ENCODE data around the gene EFCAB5. TPM values are rescaled to one million over a fixed set of nuclear protein-coding genes. Genes with fewer than 3 reads are reported as not detected.
"Not testable (repeated sequence)": the region's sequence is repeated elsewhere in the genome, so short reads cannot be mapped to it uniquely, and the experiment has no call there.

The EFCAB5 gene
- not detected for total RNA-seq

DNA sequence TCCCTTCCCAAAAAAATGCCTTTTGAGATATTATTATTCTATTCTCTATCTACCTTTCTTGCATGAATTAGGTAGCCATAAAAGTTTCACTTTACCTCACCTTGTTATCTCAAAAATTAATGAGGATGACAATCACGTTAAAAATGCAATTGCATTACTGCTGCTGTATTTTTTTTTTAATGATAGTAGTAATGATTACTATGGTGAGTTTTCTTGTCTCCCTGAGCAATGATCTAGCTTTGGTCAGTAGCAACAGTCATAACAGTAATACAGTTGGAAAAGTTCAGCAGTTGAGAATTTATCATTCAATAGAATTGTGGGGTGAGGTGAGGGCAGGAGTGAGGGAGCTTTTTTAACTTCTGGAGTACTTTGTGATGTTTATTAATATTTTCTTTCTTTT lies at the start of gene EFCAB5:
EFCAB5 (plus strand) TSS at position 301 of the 400 bp plus-strand sequence. CDS start 163 bp downstream, outside the sequence.
- DNase-seq (ENCODE audit: low spot score) (no peak), ATAC-seq (no peak)

DNA sequence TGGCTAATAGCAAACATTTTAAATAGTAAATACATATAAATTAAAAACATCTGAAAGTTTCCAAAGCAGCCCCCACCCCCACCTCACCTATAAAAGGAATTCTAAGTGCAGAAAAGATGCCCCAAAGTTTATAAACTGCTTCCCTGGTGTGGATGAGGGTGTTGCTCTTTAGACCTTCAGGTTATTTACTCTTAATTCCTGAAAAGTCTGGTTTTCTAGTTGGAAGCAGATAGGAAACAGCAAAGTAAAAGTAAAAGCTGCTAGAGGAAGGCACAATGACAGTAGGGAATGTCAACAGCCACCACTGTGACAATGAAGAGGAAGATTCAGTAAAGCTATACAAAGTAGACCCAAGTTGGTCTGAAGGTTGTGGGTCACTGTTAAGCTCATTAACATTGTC lies 49.2 kb upstream of the EFCAB5 start:
- ATAC-seq (no peak), DNase-seq (ENCODE audit: low spot score) (no peak)

GRCh38 chr17:29897136-29897535 lies 44.3 kb upstream of the EFCAB5 start:
- DNase-seq (ENCODE audit: low spot score); ATAC-seq: not testable (repeated sequence)

DNA sequence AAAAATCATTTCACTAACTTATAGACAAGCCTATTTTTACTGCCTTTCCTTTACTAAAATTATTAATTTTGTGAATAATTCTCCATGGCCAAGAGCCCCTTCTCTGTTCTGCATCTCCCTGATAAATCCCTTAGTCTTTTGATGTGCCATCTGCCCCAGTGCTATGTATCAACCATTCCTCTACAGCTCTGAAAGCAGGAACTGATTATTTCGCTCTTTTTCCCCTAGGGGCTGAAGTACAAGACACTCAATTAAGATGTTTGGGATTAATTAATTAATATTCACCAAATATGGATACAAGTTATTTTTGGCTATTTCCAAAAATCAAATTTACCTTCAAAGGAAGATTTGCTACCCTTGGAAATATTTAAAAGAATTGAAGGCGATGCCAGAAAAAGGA lies 38.0 kb upstream of the EFCAB5 start:
- no peak for ATAC-seq
- DNase-seq (ENCODE audit: low spot score): no peak

DNA sequence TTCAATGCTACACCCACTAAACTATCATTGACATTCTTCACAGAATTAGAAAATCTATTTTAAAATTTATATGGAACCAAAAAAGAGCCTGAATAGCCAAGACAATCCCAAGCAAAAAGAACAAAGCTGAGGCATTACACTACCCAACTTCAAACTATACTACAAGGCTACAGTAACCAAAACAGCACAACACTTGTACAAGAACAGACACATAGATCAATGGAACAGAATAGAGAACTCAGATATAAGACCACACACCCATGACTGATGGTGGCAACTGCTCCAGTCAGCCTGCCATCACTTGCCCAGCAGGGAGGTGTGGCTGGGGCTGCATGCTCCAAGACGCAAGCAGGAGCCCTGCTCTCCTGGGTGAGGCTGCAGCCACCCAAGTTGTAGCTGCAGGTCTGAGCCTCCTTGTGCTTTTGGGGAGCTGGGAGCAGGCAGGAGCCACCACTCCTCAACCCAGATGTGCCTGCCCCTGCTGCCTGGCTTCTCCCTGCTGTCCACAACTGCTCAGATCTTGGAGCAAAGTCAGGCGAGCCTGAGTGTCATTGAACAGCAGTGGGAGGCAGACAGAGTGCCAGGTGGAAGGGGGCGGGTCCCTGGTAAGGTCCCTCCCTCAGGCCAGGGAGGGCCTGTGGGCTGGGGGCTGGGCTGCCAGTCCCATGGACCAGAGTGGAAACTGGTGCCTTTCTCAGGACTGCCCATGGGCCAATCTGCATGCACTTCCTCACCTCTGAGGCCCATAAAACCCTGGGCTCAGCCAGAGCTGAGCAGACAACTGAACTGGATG lies 36.2 kb upstream of the EFCAB5 start:
- DNase-seq (ENCODE audit: low spot score) (no peak), ATAC-seq (no peak)

DNA sequence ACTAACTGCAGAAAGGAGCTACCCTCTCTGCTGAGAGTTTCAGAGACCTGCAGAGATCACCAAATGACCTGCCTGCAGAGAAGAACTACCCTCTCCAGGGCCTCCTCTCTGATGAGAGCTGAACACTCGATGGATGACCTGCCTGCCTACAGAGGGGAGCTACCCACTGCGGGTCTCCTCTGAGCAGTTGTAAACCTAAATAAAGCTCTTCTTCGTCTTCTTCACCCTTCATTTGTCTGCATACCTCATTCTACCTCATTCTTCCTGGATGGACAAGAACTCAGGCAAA lies 35.6 kb upstream of the EFCAB5 start:
- ATAC-seq (no peak), DNase-seq (ENCODE audit: low spot score) (no peak)

DNA sequence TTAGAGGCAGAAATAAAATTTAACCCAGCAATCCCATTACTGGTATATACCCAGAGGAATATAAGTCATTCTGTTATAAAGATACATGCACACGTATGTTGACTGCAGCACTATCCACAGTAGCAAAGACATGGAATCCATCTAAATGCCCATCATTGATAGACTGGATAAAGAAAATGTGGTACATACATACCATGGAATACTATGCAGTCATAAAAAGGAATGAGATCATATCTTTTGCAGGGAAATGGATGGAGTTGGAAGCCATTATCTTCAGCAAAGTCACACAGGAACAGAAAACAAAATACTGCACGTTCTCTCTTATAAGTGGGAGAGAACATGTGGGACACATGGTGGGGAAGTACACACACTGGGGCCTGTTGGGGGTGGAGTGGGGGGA lies 34.5 kb upstream of the EFCAB5 start:
- DNase-seq (ENCODE audit: low spot score) (no peak), ATAC-seq (no peak)

DNA sequence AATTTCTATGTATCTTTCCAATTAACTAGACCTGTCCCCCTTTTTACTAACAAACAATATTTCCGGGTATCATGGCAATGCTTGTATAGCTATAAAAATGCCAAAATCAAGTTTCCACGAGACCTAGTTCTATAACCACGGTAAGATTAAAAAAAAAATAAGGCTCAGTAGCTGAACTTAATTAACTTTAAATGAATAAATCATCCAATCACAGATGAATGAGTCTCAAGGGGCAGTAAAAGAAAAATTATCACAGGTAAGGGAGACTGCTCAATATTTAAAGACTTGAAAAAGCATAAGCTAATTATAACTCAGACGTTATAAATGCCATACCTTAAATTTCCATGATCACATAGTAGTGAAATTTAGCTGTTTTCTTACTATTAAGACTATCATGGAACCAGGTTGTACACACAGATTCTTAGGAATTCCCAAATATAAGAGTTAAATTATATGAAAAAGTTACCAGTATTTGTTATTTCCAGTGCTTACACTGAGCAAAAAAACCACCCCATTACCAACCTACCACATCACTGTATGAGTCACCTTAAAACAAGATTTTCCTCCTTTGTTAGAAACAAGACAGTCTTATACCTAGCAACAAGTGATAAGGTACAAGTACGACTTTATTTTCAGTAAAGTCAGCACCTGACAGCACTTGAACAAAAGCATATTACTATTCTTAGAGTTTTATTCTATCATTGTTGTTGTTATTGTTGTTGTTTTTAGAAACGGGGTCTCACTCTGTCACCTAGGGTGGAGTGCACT lies 32.0 kb upstream of the EFCAB5 start:
- no peak for ATAC-seq
- DNase-seq (ENCODE audit: low spot score): no peak

- no peak for ATAC-seq
- no peak for DNase-seq (ENCODE audit: low spot score)
Observed at GRCh38 chr17:29911641-29912177, 29.7 kb upstream of the EFCAB5 start.

- DNase-seq (ENCODE audit: low spot score) (no peak), ATAC-seq (no peak)
Observed at GRCh38 chr17:29914819-29915537, 26.5 kb upstream of the EFCAB5 start.

GRCh38 chr17:29918016-29918415 lies 23.4 kb upstream of the EFCAB5 start:
- no peak for DNase-seq (ENCODE audit: low spot score)
- no peak for ATAC-seq

DNA sequence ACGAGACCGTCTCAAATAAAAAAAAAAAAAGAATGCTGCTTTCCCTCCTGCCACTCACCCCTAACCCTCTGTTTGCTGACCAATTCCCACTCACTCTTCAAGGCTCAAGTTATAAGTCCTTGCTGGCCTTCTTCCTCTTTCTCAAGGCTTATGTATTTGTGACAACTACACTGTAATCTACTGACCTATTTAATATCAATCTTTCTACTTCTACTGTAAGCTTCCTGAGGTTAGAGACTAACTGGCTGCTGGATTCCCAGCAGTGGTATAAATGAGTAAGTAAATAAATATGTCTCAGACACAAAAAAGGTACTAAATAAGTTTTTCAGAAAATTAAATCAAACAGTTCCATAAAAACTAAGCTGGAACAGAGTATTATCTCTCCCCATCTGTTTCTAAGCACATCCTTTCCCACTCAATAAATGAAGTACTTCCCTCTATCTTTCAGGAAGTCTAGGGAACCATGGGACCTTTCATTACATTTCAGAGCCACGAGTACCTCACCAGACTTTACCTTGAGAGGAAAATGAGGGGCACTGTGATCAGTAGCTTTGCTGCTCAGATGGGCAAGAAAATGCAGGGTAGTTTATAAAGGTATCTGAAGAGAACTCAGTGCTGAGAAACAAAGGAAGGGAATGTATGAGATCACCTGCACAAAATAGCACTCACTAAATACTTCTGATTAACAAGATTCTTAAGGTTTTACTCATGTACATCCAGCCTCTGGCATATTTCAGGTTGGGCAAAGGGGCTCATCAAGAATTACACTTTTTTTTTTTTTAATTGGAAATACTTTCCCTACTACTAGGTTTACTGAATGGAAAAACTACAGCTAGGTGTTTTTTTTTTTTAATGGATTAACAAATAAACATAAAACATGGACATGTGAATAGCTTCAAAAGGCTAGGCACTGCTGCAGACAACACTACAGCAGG lies 22.2 kb upstream of the EFCAB5 start:
- ATAC-seq (no peak), DNase-seq (ENCODE audit: low spot score) (no peak)

DNA sequence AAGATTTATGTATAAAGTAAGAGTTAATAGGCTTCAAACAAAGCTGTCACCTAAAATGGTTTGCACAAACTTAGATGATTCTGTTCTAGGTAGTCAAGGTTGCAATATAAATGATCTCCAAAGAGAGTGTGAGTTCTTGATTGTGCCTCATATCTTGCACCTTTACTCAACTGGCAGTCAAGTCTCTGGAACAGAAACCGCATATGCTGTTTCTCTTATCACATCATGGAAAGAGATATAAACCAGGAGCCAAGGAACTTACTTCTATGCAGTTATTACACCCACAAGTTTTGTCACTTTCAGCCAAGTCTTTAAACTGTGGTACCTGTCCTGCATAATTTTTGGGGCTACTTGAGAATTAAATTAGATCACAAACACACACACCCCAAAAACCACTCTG lies 16.6 kb upstream of the EFCAB5 start:
- DNase-seq (ENCODE audit: low spot score): no peak
- no peak for ATAC-seq

GRCh38 chr17:29927546-29927945 lies 13.9 kb upstream of the EFCAB5 start:
- no peak for ATAC-seq
- DNase-seq (ENCODE audit: low spot score): no peak

- no peak for DNase-seq (ENCODE audit: low spot score)
- ATAC-seq: peak; percentile 32
Observed at GRCh38 chr17:29929006-29929532, 12.4 kb upstream of the EFCAB5 start.

- DNase-seq (ENCODE audit: low spot score): peak; percentile 91
- peak; percentile 91 for ATAC-seq
Observed at GRCh38 chr17:29929533-29930408, 11.7 kb upstream of the EFCAB5 start, which contains the start of gene SSH2. Gene SSH2, minus strand, starts transcription at chr17:29930228. Its CDS starts 228 bp downstream, at chr17:29930000.

DNA sequence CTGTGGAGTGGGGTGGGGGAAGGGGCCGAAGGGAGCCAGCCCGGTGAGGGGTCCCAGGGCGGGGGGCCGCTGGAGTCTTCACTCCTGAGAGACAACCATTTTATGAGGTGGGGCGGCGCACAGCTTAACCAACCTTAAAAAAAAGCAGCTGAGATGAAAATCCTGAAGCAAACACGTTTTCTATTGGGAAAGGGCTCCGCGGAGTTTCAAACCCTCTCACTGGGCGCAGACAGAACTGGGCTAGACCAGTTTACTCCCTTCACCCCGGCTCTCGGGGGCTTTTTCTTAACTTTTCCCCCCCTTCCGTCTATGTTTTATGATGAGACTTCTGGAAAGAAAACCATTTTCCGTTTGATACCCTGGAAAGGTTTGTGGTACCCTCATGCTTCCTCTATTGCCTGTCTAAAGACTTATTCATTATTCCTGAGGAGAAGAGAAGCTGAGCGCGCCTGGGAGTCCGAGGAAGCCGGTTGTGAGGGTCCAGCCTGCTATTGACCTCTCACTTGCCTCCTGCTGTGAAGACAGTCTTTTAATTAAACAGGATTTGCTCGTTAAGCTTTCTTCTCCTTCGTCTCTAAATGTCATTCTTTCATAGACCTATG lies 10.9 kb upstream of the EFCAB5 start:
- DNase-seq (ENCODE audit: low spot score) (no peak), ATAC-seq (peak; percentile 59)

DNA sequence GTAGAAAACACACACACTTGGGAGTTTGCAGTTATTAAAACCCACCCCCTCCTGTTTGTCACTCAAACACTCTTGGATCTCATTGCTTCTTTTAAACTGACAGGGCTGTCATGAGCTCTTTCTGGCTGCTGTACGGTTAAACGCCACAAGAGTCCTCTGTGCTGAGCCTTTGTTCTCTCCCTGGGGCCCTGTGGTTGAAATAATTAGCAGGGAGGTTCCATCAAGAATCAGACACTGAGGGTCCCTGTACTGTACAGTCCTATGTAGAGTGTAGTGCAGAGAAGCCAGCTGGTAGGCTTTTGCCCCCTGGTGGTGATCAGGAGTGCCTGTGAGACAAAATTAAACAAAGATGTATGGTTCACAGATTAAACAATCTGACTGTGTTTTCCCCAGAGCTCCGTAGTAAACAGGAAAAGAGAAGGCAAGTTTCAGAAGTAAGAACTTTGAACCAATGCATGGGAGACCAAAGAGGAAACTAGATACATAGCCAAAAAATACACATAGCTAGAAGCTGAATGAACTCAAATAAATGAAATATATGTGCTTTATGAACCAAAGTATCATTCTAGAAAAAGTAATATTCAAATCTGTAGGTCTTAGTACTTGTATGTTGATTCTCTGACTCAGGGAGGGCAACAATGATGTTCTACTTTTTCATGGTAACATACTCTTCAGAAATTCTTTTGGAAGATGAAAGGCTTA lies 10.1 kb upstream of the EFCAB5 start:
- peak; percentile 67 for ATAC-seq
- peak; percentile 63 for DNase-seq (ENCODE audit: low spot score)

Data from left lobe of liver (tissue), 2 donors.